NCI-H2196 (cell line): ENCODE data around the gene IFI16.
"Not testable (repeated sequence)": the region's sequence is repeated elsewhere in the genome, so short reads cannot be mapped to it uniquely, and the experiment has no call there.

Source experiments
- DNase-seq: peaks from one replicate; lab custom pipeline; 2025; ENCODE audit not compliant: unreplicated experiment; lab: John Stamatoyannopoulos, UW

Gene IFI16

DNA sequence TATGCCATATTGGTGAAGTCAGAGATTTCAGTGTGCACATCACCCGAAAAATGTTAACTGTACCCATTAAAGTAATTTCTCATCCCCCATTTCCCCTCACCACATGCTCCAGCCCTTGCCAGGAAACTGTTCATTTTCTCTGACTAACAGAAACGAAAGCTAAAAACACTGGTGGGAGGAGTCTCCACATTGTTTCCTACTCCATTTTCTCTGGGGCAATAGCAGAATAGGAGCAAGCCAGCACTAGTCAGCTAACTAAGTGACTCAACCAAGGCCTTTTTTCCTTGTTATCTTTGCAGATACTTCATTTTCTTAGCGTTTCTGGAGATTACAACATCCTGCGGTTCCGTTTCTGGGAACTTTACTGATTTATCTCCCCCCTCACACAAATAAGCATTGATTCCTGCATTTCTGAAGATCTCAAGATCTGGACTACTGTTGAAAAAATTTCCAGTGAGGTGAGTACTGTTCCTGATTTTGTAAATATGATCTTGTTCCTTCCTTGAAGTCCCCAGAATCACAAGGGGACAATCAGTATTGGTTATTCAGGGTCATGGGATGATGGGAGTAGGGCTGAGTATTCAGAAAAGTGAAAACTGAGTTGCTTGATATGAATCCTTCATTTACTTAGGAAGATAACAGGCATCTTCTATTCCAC is at the start of gene IFI16:
IFI16 (plus strand) TSS at position 204 of the 658 bp plus-strand sequence. CDS start 4,774 bp downstream, outside the sequence.
- peak; percentile 8 for DNase-seq

DNA sequence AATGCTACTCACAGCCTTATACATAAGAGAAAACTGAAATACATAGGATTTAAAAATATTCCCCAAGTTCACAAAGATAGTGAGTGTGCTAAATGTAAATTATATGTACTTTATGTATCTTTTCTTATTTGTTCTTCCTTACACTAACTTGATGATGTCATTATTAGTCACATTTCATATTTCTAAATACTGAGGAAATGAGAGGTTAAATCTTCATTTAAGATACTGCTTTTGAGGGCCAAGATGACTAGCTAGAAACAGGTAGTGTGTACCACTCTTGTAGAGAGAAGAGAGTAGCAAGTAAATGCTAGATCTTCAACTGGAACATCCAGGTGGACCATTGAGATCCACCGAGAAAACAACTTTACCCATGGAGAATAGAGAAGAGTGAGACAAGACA is 48.5 kb upstream of the IFI16 start:
- DNase-seq, result no peak

DNA sequence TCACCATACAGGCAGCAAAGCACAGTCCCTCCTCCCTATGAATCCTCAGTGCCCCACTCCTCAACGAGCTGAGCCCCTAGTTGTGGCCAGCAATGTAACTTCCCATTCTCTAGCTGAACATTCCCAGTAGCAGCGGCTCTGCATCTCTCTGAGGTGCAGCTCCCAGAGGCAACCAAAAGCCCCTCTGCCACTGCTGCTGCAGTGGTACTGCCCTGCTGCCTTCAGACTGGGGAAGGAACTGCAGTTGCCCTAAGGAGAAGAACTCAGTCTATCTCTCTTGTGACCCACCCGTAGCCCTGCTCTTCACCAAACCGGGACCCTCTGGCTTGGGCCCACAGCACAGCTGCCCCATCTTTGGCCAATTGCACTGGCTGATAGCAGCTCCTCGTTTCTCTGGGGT is 46.7 kb upstream of the IFI16 start:
- DNase-seq, result no peak

DNA sequence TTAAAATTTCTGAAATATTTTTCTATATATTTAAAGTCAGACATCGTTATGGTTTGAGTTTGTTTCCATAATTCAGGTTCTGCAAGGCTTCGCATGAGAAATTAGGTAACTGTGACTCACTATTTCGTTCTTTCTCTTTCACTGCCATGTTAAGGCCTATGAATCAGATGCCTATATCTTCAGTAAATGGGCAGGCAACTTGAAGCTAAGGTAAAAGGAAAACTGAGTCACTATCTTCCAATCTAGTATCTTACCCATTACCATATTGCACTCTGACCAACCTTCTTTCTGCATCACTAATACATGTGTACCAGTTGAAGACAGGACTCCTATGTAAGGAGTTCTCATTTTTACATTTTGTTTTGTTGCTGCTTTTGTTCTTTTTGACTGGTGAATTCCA is 40.5 kb upstream of the IFI16 start:
- no peak for DNase-seq

DNA sequence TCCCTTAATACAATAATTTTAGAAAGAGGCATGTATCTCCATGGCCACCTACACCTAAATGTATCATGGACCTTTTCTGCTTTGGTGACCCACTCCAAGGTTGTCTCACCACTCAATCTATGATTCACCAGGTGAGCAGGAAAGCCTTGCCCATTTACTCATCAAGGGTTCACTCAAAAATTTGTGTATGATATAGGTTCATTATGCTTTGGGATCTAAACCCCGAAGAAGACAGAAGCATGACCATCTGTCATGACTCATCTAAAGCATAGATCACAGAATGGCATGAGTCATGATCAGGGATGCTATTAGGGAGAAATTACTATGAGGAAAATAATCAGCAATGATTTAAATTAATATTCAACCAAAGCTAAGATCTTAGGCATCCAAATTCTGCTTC is 39.9 kb upstream of the IFI16 start:
- DNase-seq, result no peak

DNA sequence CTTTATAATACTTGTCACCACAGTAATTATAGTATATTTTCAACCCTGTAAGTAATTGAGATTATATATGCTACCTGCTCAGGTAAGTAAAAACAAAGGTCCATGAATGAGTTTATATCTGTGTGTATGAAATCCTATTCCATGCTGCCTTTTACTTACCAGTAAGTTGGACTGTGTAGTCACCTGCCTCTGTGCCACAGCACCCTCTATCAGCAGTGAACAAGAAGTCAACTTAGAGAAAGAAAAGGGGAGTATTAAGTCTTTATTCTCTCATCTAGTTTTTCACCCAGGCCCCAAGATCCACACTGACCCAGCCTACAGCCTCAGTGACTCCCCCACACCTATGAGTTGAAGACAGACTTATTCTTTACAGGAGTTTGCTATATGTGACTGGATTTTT is 36.9 kb upstream of the IFI16 start:
- DNase-seq, result no peak

DNA sequence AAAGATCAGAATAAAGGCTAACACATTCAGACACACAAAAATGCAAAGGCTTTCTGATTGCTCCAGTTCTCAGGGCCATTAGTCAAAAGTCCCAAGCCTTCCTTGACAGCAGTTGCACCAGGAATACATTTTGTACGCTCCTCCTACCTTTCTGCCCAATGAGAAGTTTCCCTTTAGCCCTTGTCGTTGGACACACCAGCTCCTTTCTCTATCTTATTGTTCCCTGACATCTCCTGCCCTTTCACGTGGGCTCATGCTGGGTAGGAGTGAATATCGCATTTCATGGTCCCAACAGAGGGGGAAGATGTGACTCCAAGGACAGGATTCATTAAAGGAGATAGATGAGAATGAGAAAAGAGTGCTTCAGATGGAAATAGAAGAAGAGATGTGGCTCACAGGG is 33.5 kb upstream of the IFI16 start:
- no peak for DNase-seq

DNA sequence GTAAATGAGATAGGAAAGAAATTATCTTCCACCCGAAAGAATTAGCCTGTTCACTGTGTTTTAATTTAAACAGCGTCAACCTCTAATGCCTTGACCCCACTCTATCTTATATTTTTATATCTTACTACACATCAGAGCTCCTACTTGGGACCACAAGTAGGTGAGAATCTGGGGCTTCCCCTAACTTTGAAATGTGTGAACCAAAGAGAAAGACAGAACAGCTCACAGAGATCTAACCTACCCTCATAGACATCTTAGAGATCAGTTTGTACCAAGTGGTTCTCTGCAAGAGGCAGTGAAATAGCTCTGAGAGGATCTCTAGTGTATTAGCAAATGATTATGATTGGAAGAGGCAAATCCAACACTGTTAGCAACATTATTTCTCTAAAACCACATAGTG is 31.0 kb upstream of the IFI16 start:
- DNase-seq, result no peak

DNA sequence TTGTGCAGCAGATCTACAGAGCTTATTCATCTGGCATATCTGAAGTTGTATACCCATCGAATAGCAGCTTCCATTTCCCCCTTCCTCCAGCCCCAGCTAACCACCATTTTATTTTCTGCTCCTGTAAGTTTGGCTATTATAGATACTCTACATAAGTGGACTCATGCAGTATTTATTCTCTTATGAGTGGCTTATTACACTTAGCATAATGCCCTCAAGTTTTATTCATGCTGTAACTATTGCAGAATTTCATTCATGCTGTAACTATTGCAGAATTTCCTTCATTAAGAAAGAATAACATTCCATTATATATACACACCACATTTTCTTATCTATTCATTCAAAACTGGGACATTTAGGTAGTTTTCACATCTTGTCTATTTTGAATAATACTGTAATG is 30.5 kb upstream of the IFI16 start:
- no peak for DNase-seq

DNA sequence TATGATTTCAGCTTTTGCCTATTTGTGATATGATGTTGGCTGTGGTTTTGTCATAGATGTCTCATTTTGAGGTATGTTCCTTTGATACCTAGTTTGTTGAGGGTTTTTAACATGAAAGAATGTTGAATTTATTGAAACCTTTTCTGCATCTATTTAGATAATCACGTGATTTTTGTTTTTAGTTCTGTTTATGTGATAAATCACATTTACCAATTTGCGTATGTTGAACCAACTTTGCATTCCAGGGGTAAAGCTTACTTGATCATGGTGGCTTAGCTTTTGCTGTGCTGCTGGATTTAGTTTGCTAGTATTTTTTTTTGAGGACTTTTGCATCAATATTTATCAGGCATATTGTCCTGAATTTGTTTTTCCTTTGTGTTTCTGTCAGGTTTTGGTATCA is 26.5 kb upstream of the IFI16 start:
- DNase-seq, result no peak

DNA sequence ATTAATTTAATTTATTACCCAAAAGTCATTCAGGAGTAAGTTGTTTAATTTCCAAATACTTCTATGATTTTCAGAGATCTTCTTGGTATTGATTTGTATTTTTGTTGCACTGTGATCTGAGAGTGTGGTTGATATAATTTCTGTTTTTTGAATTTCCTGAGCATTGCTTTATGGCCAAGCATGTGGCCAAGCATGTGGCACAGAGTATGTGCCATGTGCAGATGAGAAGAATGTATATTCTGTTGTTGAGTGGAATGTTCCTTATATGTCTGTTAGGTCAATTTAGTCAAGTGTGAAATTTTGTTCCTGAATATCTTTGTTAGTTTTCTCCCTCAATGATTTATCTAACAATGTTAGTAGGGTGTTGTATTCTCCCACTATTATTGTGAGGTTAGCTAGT is 25.3 kb upstream of the IFI16 start:
- DNase-seq, result no peak

DNA sequence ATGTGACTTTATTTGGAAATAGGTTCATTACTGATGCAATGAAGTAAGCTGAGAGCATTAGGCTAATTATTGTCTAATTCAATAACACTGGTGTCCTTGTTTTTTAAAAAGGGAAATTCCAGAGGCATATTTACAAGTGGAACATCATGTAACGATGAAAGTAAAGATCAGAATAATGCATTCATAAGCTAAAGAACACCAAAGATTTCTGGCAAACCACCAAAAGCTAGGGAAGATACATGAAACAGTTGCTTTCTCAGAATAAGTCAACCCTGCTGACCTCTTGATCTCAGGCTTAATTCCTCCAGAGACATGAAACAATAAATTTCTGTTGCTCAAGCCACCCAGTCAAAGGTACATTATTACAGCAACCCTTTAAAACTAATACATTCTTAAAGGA is 20.3 kb upstream of the IFI16 start:
- no peak for DNase-seq

DNA sequence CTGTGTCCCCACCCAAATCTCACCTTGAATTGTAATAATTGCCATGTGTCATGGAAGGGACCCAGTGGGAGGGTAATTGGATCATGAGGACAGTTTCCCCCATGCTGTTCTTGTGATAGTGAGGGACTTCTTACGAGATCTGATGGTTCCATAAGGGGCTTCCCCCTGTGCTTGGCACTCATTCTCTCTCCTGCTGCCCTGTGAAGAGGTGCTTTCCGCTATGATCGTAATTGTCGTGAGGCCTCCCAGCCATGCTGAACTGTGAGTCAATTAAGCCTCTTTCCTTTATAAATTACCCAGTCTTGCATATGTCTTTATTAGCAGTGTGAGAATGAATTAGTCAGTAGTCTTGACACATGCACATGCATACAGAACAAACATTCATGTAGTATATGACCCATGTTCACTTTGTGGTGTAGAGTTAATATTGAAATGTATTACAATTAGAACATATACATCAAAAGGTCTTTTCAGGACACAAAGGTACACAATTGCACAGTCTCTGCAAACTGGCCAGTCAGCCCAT is 16.9 kb upstream of the IFI16 start:
- DNase-seq, result no peak

DNA sequence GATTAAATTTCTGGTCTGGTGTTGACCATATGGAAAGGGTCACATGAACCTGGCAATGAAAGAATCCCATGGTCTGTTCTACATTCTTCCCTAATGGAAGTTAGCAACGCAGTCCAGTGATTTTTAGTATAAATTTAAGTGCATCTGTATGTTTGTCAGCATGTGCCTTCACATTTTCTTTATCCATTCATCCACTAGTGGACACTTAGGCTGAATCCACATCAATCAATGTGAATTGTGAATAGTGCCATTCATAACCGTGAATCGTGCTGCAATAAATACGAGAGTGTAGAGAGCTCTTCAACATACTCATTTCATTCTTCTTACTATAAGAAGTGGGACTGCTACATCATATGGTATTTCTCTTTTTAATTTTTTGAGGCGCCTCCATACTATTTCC is 12.7 kb upstream of the IFI16 start:
- no peak for DNase-seq

DNA sequence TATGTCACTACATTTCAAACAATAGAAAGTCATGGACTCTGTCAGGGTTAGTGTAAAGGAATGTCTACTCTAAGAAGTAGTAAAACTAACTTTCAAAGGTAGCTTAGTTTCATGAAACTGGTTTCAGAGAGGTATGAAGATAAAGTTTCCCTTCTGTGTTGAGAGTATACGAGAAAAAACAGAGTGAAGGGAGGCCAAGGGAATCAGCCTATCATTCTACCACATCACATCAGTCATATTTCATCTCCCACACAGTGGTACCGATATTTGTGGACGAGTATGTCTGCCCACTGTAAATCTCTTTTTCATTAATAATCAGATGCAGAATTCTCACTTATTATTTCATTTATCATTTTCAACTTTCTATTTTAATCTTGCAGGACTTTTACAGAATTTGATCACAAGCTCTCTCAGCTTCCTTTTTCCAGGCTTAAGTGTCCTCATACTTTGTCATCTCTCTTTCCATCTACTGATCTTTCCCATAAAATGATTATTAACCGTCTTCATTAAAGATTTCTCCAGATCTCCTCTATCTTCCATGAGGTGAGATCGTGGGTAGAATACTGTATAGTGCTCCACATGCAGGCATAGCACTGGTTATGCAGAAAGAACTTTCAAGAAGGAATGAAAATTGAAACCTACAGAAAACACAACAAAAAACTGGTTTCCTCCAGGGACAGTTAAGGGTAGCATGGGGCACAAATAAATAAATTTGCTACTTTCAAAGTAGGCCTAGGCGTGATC is 11.5 kb upstream of the IFI16 start:
- no peak for DNase-seq

DNA sequence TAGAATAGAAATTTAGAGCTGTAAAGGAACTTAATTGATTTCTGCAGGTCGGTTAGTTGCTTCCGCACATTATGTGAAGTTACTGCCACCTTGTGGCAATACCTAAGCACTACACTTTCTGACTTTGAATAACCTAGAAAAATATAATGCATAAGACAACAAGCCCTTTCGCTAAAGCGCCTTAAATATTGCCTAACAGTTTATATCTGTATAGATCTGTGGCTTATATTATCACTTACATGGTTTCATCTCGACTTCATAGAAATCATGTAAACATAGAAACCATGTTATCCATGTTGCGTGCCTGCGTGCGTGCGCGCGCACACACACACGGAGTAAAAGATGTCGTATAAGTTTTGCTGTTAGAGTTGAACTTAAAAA is 10.9 kb upstream of the IFI16 start:
- DNase-seq, result peak; percentile 68

DNA sequence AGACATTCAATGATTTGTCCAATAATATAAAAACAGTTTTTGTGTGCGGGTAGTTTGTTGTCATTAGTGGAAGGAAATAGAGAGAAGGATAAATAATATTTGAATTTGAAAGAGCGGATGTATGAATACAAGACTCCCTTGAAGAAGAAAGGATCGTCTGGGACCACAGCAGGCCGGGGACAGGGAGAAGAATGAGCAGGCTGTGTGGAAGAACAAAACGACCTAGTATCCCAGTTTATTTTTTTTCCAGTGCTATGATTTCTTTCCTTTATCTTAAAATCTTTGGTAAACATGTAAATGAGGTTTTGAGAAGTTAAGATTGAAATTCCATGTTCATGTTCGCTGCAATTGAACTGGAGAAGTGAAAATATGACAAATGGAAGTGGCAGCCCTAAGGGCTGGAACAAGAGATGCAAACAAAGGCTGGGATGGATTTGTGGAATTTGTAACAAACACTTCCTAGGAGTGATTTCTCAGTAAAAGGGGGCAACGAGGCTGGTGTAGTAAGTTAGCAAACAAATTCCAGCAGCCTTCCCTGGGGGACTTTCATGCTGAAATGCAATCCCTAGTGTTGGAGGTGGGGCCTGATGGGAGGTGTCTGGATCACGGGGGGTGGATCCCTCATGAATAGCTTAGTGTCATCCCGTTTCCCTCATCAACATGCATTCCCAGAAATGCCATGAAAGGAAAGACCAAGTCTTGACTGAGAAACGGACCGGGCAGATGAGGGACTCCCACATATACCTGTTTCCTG is 10.2 kb upstream of the IFI16 start:
- DNase-seq, result no peak

DNA sequence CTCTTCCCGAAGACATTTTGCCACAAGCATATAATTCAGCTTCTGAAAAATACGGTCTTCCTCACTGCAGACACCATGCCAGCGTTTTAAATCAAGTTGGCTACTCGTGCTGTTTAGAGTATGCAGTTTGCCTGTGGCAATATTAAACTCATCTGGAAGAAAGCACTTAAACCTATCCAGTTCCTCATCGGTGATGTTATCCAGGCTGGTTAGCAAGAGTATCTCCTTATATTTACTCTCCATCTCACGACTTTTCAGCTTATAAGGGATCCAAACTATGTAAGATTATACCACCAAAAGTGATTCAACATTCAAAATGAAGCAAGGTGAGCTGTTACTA is 9.7 kb upstream of the IFI16 start:
- DNase-seq, result no peak

DNA sequence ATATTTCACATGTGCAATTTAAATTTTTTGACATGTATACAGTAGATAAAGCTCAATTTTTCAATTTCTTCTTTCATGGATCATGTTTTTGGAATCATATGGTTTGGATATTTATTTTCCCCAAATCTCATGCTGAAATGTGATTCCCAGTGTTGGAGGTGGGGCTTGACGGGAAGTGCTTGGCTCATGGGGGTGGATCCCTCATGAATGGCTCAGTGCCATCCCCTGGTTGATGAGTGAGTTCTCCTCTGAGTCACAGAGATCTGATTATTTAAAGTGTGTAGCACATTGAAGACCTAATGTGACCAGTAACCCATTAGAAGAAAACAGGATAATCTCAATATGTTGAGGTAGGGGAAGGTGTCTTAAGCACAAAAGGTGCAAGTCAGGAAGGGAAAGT is 9.1 kb upstream of the IFI16 start:
- DNase-seq, result peak; percentile 15

DNA sequence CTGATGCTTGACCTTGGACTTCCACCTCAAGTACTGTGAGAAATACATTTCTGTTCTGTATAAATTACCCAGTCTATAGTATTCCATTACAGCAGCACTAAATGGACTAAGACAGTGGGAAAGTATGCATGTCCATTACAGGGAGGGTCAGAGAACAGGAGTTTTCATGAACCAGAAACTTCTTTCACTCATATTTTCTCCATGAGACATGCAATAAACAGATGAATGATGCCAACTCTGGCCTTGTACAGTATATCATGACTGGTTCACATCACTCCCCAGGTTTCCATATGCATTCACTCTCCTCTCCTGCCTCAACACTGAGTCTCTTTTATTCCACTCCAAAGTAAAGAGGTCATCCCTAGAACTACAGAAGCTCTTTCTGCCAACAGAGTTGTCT is 4.5 kb upstream of the IFI16 start:
- DNase-seq, result no peak

DNA sequence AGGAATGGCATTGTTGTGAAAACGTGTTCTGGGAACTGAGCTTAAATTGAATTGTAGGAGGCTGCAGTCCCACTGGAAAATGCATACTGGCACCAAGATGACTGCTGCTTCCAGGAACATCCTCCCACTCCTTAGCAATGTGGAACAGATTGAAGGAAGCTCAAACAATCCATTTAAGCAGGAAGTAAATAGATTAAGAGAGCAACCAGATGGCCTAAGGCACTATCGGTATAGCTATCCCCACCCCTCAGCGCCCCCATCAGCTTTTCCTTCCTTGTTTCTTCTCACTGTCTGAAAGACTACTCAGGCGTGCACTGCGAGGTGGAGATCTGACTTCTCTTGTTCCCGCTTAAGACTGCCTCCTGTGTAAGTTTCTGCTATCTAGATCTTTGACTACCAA is 4.0 kb upstream of the IFI16 start:
- DNase-seq, result no peak

DNA sequence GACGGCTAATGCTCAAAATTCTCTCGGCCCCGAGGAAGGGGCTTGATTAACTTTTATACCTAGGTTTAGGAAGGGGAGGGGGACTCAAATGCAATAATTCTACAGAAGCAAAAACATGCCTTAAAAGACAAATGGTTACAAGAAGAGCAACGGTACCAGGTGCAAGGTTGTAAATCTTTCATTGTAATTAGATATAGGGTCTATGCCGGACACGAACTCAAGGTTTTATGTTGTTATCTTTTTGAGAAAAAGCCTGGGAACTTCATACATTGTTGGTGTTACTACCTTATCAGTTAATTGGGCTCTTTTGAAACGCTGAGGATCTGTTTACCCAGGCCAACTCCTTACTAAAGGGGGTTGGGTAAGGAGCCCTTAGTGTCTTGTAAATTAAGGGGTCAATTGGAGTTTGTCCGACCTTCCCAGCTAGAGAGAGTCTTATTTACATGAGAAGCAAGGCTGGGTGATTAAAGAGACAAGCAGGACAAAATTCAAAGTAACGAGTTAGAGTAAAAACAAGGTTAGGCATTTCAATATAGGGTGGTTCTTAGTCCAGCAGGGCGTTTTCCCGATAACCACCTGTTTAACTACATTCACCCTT is 3.4 kb upstream of the IFI16 start:
- DNase-seq, result not testable (repeated sequence)
